NCI-H146 (cell line): ENCODE data around the gene RNF212.
"Not testable (repeated sequence)": the region's sequence is repeated elsewhere in the genome, so short reads cannot be mapped to it uniquely, and the experiment has no call there.

Experiments
- DNase-seq: peaks from one replicate; lab custom pipeline; 2025; lab: John Stamatoyannopoulos, UW

The RNF212 gene

DNA sequence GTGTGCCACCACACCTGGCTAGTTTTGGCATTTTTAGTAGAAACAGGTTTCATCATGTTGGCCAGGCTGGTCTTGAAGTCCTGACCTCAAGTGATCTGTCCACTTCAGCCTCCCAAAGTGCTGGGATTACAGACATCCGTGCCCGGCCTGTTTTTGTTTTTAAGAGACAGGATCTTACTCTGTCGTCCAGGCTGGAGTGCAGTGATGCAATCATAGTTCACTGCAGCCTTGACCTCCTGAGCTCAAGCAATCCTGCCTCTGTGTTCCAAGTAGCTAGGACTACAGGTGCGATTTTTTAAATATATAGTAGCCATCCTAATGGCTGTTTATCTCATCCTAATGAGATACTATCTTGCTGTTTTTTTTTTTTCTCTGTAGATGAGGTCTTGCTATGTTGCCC is 47.6 kb downstream of the RNF212 start:
- no peak for DNase-seq

DNA sequence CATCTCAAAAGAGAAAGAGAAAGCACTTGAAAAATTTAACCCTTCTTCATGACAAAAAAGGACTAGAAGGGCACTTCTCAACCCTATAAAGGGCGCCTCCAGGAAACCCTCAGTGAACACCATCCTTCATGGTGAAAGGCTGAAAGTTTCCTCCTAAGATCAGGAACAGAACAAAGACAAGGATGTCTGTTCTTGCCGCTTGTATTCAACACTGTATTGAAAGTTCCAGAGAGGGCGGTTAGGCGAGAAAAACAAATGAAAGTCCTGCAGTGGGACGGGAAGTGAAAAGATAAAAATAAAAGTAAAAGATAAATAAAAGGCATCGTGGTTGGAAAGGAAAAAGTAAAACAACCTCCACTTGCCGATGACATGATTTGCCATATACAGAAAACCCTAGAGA is 50.9 kb downstream of the RNF212 start:
- no peak for DNase-seq

DNA sequence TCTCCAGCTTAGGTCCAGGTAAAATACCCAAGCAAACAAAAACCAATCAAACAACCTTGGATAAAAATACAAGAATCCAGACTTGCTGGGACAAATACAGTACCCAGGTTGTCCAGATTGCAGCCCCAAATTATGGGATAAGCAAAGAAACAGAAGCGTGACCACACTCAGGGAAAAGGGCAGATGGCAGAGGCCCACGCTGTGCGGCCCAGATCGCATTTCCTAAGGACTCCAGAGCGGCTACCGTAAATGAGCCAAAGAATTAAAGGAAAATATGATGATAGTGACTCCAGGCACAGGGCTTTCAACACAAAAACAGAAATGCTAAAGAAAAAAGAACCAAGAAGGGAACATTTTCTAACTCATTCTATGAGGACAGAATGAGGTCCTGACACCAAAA is 51.6 kb downstream of the RNF212 start:
- no peak for DNase-seq

DNA sequence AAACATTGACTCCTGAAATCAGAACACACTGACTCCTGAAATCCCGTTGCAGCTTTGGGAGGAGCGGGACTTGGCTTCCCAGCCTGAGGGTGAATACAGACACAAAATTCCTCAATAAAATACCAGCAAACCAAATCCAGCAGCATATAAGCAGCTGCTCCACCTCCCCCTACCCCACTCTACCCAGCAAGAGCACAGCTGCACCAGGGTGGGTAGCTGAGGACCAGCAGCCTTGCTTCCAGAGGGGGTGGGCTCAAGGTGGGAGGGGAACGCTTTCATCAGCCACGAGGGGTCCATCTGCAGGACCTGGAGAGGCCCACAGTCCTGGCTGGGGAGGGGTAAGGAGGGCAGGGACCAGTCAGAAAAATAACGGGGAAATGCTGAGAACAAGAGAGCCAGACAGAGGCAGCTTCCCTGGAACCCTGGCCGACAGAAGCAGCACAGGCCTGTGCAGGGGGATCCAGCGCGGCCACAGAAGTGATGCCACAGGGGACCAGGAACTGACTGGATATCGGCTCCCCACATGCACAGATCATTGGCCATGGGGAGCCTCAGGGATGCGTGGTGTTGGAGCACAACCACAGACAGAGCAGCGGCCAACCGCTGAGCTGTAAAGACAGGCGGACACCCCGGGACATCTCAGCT is 52.2 kb downstream of the RNF212 start:
- no peak for DNase-seq

DNA sequence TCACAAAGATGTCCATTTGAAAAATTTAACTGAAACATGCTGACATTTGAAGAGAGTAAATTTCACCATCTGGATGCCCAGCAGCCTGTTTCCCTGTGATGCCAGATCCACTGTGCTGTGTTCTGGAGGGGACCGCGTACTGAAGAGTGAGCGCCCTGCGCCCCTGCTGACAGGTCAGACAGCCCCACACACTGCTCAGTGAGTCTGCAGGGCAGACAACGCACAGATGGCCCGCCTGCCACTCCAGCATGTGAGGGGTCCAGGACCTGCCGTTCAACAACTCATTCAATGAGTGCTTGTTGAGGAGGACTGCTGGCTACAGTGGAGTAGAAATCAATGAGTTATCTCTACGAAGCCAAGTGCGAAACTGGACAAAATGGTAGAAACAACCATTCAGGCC is 52.7 kb downstream of the RNF212 start:
- DNase-seq = no peak

DNA sequence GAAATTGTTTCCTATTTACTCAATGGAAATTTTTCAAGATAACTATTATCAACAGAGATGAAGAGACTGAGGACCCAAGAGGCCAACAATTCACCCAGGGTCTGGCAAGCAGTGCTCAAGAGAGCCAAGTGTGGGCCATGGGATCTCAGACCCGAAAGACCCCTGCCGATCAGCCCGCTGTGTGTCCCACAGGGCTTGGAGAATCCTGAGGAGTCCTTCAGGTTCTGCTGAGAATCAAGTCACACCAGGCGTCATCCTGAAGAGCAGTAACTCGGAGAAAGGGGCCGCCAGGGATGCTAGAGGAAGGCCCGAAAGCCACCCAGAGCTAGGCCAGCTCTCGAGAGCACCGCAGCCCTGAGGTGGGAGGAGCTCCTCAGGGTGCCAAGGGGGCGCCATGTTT is 53.2 kb downstream of the RNF212 start:
- DNase-seq = no peak

DNA sequence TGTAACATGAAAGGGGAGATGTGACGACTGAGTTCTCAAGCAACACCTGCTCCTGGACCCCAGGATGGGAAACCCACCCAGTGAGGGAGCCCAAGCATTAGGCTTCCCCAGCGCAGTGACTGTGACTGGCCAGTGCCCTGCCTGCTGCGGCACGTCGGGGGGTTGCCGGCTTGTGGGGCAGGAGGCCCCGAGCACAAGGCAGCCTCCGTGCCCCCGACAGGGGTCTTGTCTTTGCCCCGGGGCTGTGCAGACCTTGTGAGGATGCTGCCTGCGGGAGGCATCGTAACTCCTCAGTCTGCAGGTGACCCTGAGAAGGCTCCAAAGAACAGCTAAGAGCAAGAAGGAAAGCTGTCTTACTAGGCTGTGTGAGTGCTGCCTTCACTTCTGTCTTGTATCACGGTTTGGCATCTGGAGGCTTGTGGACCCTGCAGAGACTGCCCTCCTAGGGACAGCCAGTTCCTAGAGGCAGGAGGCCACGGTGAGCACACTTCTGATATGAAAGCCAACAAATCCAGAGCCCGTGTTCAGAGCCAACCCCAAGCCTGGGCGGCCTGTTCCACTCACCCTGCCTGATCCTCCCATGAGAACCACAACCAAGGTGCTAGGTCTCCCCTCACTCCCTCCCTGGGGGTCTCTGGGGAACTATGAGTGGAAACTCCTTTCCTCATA is 54.2 kb downstream of the RNF212 start:
- DNase-seq = no peak

DNA sequence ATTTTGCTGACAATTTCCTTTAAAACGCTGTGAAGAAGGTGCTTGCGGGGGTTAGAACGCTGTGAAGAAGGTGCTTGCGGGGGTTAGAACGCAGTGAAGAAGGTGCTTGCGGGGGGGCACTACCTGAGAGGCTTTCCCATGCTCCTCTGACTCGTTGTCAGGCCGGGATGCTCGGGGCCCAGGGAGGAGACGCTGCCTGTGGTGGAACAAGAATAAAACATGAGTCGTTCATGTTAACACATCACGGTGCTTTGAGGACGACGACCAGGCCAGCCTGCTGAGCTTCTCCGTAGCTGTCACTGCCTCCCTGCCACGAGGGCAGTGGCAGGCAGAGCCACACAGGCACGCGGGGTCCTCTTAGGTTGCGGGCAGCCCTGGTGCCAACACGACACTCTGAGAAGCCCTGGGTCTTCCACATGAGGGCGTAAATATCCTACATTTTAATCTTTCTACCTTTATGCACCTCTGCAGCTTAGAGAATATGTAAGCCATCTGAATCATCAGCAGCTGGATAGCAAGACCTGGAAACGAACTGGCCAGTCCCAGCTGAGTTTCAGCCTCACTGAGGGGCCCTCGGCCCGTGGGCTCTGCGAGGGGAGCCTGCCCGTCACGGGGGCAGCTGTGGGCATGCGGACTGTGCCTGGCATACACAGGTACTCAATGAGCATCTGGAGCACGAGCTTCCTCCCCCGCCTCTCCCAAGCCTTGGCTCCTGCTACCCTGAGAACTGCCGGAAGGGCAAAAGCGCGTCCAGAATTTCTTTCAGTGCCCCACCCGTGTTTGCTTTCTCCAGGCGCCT is 55.0 kb downstream of the RNF212 start:
- no peak for DNase-seq

DNA sequence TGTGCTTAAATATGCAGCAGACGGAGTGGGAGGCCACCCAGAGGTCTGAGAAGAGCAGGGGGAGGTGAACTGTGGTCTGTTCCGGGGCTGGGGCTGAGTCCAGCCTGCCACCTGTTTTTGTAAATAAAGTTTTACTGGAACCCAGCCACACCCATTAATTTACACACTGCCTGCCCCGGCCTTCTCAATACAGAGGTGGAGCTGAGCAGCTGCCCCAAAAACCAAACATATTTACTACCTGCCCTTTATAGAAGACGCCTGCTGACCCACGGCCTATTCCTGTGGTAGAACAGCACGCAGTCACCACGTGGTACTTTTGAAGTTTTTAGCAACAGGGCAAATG is 56.0 kb downstream of the RNF212 start:
- DNase-seq = no peak

DNA sequence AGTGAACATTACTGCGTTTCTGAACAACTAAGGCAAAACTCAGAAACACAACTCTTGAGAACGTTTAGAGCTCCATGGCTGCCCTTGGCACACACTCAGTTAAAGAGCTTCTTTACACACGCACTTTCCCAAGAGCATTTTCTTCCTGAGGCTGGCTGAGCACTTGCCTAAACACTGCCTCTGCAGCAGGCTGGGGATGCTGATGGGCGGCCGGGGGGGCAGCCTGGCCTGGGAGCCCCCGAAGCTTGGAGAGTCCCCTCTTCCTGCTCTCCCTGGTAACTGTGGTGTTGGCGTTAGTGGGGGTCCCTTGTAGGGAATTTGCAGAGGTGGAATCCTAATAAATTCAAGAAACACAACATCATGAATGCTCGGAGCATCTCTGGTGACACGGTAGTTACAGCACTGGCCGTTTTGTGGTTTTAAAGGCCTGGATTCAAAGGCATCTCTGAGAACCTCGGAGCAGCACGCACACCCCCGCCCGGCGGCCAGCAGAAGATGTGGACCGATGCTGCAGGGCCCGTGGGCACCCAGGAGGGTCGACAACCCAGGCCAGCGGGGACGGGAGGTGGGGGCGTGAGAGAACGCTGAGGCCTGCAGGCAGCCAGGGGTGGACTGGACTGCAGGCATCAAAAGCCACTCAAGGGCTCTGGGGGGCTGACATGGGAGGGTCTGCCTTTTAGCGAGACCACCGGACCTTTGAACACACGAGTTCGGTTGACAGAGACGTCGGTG is 56.5 kb downstream of the RNF212 start:
- no peak for DNase-seq

DNA sequence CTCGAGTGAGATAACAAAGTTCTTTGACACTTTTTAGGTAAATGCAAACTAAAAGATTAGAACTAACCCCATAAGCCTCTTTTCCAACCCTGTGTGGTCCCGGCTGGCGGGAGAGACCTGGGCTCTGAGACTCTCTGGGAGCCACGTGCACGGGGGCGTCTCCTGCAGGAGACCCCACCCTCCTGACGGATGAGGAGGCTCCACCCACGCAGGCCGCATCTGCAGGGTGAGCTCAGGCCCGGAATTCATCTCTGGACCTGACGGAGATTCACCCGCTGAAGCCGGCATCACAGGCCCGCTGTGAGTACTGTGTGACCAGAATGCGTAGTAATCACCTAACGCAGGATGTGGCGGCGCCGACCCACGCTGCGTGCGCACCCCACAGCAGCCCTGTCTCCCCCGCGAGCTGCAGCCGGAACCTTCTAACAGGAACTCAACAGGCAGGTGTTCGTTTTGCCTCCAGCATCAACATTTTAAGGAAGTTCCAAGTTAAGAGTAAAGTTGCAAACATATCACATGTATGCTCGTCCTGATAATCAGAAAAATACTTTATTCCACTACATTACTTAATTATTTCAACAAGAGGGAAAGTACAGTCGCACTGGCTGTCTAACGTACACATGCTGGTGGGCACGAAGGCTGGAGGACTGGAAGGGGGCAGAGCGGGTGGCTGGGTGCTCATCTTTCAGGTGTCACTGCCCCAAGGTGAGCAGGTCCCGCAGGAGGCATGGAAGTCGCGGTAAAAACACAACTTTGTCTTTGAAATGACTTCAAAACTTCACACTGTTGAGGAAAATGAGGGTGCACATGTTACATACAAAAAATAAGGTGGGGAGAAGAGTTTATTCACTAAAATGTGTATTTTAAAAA is 57.4 kb downstream of the RNF212 start:
- DNase-seq = no peak

DNA sequence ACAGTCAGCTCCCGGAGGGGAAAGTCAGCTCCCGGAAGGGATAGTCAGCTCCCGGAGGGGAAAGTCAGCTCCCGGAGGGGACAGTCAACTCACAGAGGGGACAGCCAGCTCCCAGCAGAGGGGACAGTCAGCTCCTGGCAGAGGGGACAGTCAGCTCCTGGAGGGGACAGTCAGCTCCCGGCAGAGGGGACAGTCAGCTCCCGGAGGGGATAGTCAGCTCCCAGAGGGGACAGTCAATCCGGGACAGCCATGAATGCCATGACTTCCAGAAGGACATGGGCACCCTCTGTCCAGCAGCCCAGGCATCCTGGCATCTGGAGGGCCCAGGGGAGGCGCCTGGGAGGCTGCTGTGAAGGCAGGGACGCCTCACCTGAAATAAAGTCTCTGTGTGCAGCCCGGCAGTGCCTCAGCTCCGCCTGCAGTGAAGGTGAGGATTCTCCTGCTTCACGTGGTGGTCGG is 58.1 kb downstream of the RNF212 start:
- not testable (repeated sequence) for DNase-seq

DNA sequence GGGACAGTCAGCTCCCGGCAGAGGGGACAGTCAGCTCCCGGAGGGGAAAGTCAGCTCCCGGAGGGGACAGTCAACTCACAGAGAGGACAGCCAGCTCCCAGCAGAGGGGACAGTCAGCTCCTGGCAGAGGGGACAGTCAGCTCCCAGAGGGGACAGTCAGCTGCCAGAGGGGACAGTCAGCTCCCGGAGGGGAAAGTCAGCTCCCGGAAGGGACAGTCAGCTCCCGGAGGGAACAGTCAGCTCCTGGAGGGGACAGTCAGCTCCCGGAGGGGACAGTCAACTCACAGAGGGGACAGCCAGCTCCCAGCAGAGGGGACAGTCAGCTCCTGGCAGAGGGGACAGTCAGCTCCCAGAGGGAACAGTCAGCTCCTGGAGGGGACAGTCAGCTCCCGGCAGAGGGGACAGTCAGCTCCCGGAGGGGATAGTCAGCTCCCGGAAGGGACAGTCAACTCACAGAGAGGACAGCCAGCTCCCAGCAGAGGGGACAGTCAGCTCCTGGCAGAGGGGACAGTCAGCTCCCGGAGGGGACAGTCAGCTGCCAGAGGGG is 58.6 kb downstream of the RNF212 start:
- not testable (repeated sequence) for DNase-seq

DNA sequence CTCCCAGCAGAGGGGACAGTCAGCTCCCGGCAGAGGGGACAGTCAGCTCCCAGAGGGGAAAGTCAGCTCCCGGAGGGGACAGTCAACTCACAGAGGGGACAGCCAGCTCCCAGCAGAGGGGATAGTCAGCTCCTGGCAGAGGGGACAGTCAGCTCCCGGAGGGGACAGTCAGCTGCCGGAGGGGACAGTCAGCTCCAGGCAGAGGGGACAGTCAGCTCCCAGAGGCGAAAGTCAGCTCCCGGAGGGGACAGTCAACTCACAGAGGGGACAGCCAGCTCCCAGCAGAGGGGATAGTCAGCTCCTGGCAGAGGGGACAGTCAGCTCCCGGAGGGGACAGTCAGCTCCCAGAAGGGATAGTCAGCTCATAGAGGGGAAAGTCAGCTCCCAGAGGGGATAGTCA is 59.5 kb downstream of the RNF212 start:
- DNase-seq = not testable (repeated sequence)

DNA sequence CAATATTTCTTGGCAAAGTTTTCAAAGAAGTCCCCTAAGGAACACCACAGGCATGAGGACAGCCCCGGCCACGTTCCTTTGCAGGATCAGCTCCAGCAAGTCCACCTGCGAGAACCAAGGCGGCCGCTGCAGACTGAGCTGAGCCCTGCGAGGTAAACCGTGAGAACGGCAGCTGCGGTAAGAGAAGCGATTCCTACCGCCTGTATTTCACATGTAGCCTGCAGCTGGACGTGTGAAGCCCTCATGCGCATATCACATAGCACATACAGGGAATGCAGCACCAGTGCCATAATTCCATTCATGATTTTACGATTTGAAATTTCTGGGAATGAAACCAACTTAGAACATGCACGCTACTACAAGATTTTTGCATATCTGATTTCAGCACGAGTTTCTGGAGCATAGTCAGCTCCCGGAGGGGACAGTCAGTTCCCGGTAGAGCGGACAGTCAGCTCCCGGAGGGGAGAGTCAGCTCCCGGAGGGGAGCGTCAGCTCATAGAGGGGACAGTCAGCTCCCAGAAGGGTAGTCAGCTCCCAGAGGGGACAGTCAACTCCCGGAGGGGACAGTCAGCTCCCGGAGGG is 60.2 kb downstream of the RNF212 start:
- no peak for DNase-seq

DNA sequence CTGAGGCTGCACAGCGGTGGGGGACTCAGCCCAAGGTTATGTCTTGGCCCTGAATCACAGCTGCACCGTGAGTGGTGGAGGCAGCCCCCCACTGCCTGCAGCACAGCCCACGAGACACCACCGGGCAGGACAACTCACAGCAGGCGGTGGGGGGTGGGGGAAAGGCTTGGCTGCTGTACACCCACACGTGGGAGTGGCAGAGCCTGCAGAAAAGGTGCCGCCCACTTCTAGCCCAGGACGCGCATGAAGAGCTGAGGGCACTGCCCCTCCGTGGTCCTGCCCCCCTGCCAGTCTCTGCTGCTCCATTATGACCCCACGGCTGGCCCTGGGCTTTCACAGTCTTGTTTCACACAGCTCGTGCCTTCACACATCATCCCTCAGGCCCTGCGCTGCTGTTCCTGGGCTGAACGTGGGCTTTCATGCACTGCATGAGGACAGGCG is 61.1 kb downstream of the RNF212 start:
- no peak for DNase-seq

DNA sequence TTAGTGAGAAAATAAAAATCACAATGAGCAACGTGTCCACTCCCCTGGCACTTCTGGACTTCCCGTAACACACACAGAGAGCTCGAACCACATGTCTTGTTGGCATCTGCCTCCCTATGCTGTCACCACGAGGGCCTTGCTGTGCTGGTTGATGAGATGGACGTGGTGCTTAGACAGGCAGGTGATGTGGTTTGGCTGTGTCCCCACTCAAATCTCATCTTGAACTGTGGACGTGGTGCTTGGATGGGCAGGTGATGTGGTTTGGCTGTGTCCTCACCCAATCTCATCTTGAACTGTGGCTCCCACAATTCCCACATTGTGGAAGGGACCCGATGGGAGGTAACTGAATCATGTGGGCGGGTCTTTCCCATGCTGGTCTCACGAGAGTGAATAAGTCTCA is 61.9 kb downstream of the RNF212 start:
- DNase-seq = no peak

DNA sequence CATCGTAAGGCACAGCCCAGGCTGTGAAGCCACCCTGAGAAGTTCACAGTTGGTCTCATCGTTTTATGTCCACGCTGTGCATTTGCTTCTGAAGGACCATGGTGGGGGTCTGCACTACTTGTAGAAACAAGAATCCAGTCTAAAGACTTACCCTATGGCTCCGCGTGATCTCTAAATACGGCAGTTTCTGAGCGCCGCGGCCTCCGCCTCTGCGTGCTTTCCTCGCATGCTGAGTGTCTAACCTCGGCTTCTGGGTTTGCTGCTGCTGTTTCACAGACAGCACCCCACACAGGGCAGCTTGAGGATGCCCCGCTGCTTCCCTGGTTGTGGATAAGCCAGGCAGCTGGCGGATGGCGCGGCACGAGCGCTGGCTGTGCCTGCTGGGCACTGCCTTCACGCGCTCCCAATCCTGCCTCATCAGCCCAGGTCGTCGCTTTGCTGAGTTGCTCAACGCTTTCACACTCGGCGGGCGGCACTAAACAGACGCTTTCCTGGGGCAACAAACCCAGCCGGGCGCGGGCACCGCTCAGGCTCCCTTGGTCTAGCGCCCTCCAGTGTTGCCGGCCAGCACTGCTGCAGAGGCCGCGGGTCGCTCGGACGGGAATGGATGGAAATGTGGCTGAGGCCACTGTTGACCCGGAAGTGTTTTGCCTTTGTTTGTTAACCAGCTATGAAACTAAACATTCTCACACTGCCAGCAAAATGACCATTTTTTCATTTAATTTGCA is 62.7 kb downstream of the RNF212 start:
- DNase-seq = no peak

DNA sequence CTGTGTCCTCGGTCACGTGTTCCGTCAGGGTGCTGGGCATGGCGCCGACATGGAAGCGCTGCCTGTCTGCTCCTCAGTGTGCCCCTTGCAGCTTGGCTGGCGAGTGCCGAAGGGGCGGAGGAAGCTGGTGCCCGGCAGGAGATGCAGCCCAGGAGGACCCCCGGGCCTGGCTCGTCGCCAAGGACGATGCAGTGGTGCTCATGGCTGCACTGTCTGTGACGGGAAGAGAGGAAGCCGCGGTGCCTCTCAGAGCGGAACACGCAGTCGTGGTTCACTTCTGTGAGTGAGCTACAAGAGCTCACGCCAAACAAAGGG is 63.8 kb downstream of the RNF212 start:
- DNase-seq = no peak
